Measurements from ENCODE around the gene HOXC9. TPM values are rescaled to one million over a fixed set of nuclear protein-coding genes. Genes with fewer than 3 reads are reported as not detected.

Gene HOXC9
- total RNA-seq, 1 experiment from 2014 or later, result not detected

DNA sequence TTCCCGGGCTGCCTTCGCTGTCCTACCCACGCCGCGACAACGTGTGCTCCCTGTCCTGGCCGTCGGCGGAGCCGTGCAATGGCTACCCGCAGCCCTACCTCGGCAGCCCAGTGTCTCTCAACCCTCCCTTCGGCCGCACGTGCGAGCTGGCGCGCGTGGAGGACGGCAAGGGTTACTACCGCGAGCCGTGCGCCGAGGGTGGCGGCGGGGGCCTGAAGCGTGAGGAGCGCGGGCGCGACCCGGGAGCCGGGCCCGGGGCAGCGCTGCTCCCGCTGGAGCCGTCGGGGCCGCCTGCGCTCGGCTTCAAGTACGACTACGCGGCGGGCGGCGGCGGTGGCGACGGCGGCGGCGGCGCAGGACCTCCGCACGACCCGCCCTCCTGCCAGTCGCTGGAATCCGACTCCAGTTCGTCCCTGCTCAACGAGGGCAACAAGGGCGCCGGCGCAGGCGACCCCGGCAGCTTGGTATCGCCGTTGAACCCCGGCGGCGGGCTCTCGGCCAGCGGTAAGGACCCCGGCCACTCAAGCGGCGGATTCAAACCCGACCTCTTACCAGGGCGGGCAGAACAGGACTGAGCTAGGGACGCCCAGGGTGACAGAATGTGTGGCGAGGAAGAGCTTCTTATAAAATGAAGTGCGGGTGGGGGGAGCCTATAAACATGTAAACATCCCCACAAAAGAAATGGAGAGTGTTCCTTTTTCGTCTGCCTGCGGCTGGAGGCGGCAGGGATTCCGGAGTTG, 44.8 kb upstream of the HOXC9 start:
- no peak overlapping the region for H2BK120ac ChIP-seq (ENCODE audit: low read depth, low read length, poor library complexity, severe bottlenecking)
- no peak overlapping the region for H3T11ph ChIP-seq (ENCODE audit: low read length)
- no peak overlapping the region for H3K56ac ChIP-seq (ENCODE audit: insufficient read length, low read depth, low read length)
- Mint-ChIP-seq H3K27ac (no peak overlapping the region), H3K27me3 (ENCODE audit: low read depth) (peaks cover 99% of the 10 kb centered on the region), H3K9me3 (peaks cover 0 to 3% of the 10 kb centered on the region in 2 experiments; a peak in 2 of 5 replicates), H3K4me1 (peaks cover 6 to 17% of the 10 kb centered on the region in 2 experiments; a peak in 3 of 4 replicates), H3K4me3 (no peak overlapping the region), H3K36me3 (ENCODE audit: insufficient read depth in 1 of 3, low read depth in 3 of 3) (no peaks in the 10 kb centered on the region; a peak in 2 of 7 replicates)
- no peaks in the 10 kb centered on the region for H3K23me2 ChIP-seq (ENCODE audit: insufficient read length, low read depth, low read length, poor library complexity, severe bottlenecking)
- H3K27ac ChIP-seq (ENCODE audit: insufficient read length, low read depth, low read length), result no peak overlapping the region
- TF ChIP-seq, protein P1, sequence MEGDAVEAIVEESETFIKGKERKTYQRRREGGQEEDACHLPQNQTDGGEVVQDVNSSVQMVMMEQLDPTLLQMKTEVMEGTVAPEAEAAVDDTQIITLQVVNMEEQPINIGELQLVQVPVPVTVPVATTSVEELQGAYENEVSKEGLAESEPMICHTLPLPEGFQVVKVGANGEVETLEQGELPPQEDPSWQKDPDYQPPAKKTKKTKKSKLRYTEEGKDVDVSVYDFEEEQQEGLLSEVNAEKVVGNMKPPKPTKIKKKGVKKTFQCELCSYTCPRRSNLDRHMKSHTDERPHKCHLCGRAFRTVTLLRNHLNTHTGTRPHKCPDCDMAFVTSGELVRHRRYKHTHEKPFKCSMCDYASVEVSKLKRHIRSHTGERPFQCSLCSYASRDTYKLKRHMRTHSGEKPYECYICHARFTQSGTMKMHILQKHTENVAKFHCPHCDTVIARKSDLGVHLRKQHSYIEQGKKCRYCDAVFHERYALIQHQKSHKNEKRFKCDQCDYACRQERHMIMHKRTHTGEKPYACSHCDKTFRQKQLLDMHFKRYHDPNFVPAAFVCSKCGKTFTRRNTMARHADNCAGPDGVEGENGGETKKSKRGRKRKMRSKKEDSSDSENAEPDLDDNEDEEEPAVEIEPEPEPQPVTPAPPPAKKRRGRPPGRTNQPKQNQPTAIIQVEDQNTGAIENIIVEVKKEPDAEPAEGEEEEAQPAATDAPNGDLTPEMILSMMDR (conservative IDR thresholded peaks at IDR 0.05), result no peak
- no peak overlapping the region for H3K23ac ChIP-seq (ENCODE audit: insufficient read length, low read depth, low read length)
- H3K27me3 ChIP-seq (ENCODE audit: insufficient read depth, low read length), result peaks cover 99% of the 10 kb centered on the region
- DNase-seq, result no peak
- no peak overlapping the region for H3K4ac ChIP-seq (ENCODE audit: low read depth, low read length)
- no CpG with 5 or more reads among the region's 86 CpGs for WGBS (ENCODE audit: extremely low coverage, insufficient read length, low lambda C conversion rate)
- no peak overlapping the region for H3K9ac ChIP-seq (ENCODE audit: extremely low read depth, insufficient read length, low read length)
- H4K8ac ChIP-seq (replicated peaks; ENCODE audit: insufficient read length, low read depth, low read length), result no peak overlapping the region
- no peak overlapping the region for H2BK20ac ChIP-seq (ENCODE audit: low read depth, low read length, poor library complexity, severe bottlenecking)
- no peaks in the 10 kb centered on the region for H3K9me3 ChIP-seq (ENCODE audit: control insufficient read depth, low read depth, low read length)
- H3K79me1 ChIP-seq (ENCODE audit: insufficient read depth, low read depth, low read length, poor library complexity, severe bottlenecking), result no peaks in the 10 kb centered on the region
- H3K79me2 ChIP-seq (ENCODE audit: insufficient read depth, low read length), result no peaks in the 10 kb centered on the region
- H4K20me1 ChIP-seq (ENCODE audit: control insufficient read depth, insufficient read depth, insufficient read length), result no peaks in the 10 kb centered on the region
- no peak overlapping the region for H2AK5ac ChIP-seq (ENCODE audit: insufficient read length, low read length)
- no peak overlapping the region for H3K4me2 ChIP-seq (ENCODE audit: insufficient read depth, insufficient read length, low read length)
- H4K91ac ChIP-seq (ENCODE audit: insufficient read length, low read depth, low read length), result no peak overlapping the region
- H2BK5ac ChIP-seq (ENCODE audit: insufficient read length, low read length), result no peak overlapping the region
- no peak overlapping the region for H2AFZ ChIP-seq (ENCODE audit: low read length)
- no peak overlapping the region for H4K5ac ChIP-seq (ENCODE audit: insufficient read length, low read depth, low read length)
- H2BK15ac ChIP-seq (ENCODE audit: low read depth, low read length), result no peak overlapping the region
- H3K18ac ChIP-seq (ENCODE audit: insufficient read length, low read depth, low read length), result no peak overlapping the region
- no peak overlapping the region; the same call in 1 of the 2 replicates for H3K14ac ChIP-seq (ENCODE audit: insufficient read depth, low read length)
- H3K4me1 ChIP-seq (ENCODE audit: insufficient read depth, low read length), result no peaks in the 10 kb centered on the region
- H2BK12ac ChIP-seq (ENCODE audit: insufficient read length, low read depth, low read length), result no peak overlapping the region
